ENCODE measurements around the gene TBC1D4. TPM values are rescaled to one million over a fixed set of nuclear protein-coding genes. Genes with fewer than 3 reads are reported as not detected.
A peak's percentile ranks its signal among the peaks of the same experiment; 100 is the strongest.

Gene TBC1D4
- total RNA-seq, 4 donors from 2014 or later: 20.2 to 74.7 (median 30.9) TPM

- no peak overlapping the region for H3K27ac ChIP-seq
Measured at GRCh38 chr13:75479102-75479740, 2.7 kb downstream of the TBC1D4 start.

GRCh38 chr13:75478659-75479058, 3.3 kb downstream of the TBC1D4 start:
- no peak for TF ChIP-seq CTCF (IDR thresholded peaks at IDR 0.05)
- TF ChIP-seq POLR2A (IDR thresholded peaks at IDR 0.05): no peak
- no peak overlapping the region for H3K27ac ChIP-seq
- no peak overlapping the region for H3K4me3 ChIP-seq
- H3K27me3 ChIP-seq: no peaks in the 10 kb centered on the region
- H3K9me3 ChIP-seq: no peaks in the 10 kb centered on the region
- intact Hi-C loops (cut with DNase I; ENCODE audit: low total_unique reads): no loop called here
- H3K36me3 ChIP-seq: no peaks in the 10 kb centered on the region
- no peak for DNase-seq
- H3K4me1 ChIP-seq: no peaks in the 10 kb centered on the region

More at GRCh38 chr13:75479102-75479740, 2.7 kb downstream of the TBC1D4 start:
- H3K4me3 ChIP-seq: peak overlapping the region in 1 of 2 donors; percentile 88
- H3K4me1 ChIP-seq: no peaks in the 10 kb centered on the region
- DNase-seq: no peak
- no peaks in the 10 kb centered on the region for H3K36me3 ChIP-seq
- TF ChIP-seq CTCF (IDR thresholded peaks at IDR 0.05): no peak
- no peak for TF ChIP-seq POLR2A (IDR thresholded peaks at IDR 0.05)
- H3K9me3 ChIP-seq: no peaks in the 10 kb centered on the region
- intact Hi-C loops (cut with DNase I; ENCODE audit: low total_unique reads): no loop called here
- H3K27me3 ChIP-seq: no peaks in the 10 kb centered on the region

GRCh38 chr13:75474956-75475355, 7.0 kb downstream of the TBC1D4 start:
- no peaks in the 10 kb centered on the region for H3K4me1 ChIP-seq
- intact Hi-C loops (cut with DNase I; ENCODE audit: low total_unique reads): no loop called here
- TF ChIP-seq CTCF (IDR thresholded peaks at IDR 0.05) (no peak), POLR2A (IDR thresholded peaks at IDR 0.05) (no peak)

GRCh38 chr13:75473468-75473867, 8.5 kb downstream of the TBC1D4 start:
- Histone ChIP-seq H3K36me3 (no peaks in the 10 kb centered on the region), H3K9me3 (no peaks in the 10 kb centered on the region), H3K27me3 (no peaks in the 10 kb centered on the region), H3K4me1 (no peaks in the 10 kb centered on the region), H3K4me3 (no peak overlapping the region), H3K27ac (peak overlapping the region in 1 of 2 donors; percentile 1)
- intact Hi-C loops (cut with DNase I; ENCODE audit: low total_unique reads): no loop called here
- TF ChIP-seq CTCF (IDR thresholded peaks at IDR 0.05): no peak
- DNase-seq: no peak

More at GRCh38 chr13:75474956-75475355, 7.0 kb downstream of the TBC1D4 start:
- no peak for DNase-seq
- no peaks in the 10 kb centered on the region for H3K9me3 ChIP-seq
- no peaks in the 10 kb centered on the region for H3K36me3 ChIP-seq
- no peak overlapping the region for H3K27ac ChIP-seq
- no peak overlapping the region for H3K4me3 ChIP-seq
- no peaks in the 10 kb centered on the region for H3K27me3 ChIP-seq

GRCh38 chr13:75470676-75471075, 11.3 kb downstream of the TBC1D4 start:
- intact Hi-C loops (cut with DNase I; ENCODE audit: low total_unique reads): no loop called here
- Histone ChIP-seq H3K4me1 (no peaks in the 10 kb centered on the region), H3K36me3 (no peaks in the 10 kb centered on the region), H3K27me3 (no peaks in the 10 kb centered on the region), H3K4me3 (no peak overlapping the region), H3K9me3 (no peaks in the 10 kb centered on the region), H3K27ac (no peak overlapping the region)
- TF ChIP-seq POLR2A (IDR thresholded peaks at IDR 0.05): no peak
- no peak for DNase-seq

Data from uterus (tissue), 4 donors.